Colonic mucosa (tissue), 4 donors: ENCODE results near the gene SCTR. TPM values are rescaled to one million over a fixed set of nuclear protein-coding genes. Genes with fewer than 3 reads are reported as not detected.

ENCODE experiments used
- DNase-seq: peaks from one replicate; pipeline ENCODE4 v3.0.0-alpha.2; 2020
- H3K27ac ChIP-seq: fragments of 200-600 bp; one replicate; pipeline ENCODE4 v1.8.0; 2021
- H3K27me3 ChIP-seq: fragments of 200-600 bp; one replicate; pipeline ENCODE4 v1.8.0; 2021
- H3K36me3 ChIP-seq: fragments of 200-600 bp; one replicate; pipeline ENCODE4 v1.8.0; 2021
- H3K4me1 ChIP-seq: fragments of 200-600 bp; one replicate; pipeline ENCODE4 v1.8.0; 2021; ENCODE audit warnings: mild to moderate bottlenecking
- H3K4me3 ChIP-seq: fragments of 200-600 bp; one replicate; pipeline ENCODE4 v1.8.0; 2021
- H3K9ac ChIP-seq, 2 donors: one replicate each; pipeline ENCODE4 v1.7.0; 2013; ENCODE audit warnings: control low read depth in 2 of 2, low read depth in 2 of 2, low read length in 2 of 2
- H3K9me3 ChIP-seq: fragments of 200-600 bp; one replicate; pipeline ENCODE4 v1.8.0; 2021
- intact Hi-C: fragments of 100-400 bp; cut with DNase I; formaldehyde crosslinking; loops from one replicate; pipeline ENCODE4 v1.14.1; 2022
- total RNA-seq, 2 donors: library from RNA; stranded (reverse); fragmentation: NEBNext Ultra II Directional in 1 of 2; extraction: Animal tissue kit (Norgen Biotek cat#: 25700) in 1 of 2; gene quantifications; one replicate each; pipeline ENCODE4 v1.2.1, GENCODE V29; 2021
- TF ChIP-seq, protein P1 (sequence below): fragments of 200-600 bp; IDR thresholded peaks from one replicate; pipeline ENCODE4 v1.8.0; 2022; ENCODE audit warnings: antibody characterized with exemption, mild to moderate bottlenecking
- donor health status: healthy.
- donor health status: DM: no; HTN: no; CAD: no.
- donor health status: DM: no; HTN: no; CAD: no.

The SCTR gene
- total RNA-seq, 2 donors from 2014 or later = 0.25 to 0.27 TPM

DNA sequence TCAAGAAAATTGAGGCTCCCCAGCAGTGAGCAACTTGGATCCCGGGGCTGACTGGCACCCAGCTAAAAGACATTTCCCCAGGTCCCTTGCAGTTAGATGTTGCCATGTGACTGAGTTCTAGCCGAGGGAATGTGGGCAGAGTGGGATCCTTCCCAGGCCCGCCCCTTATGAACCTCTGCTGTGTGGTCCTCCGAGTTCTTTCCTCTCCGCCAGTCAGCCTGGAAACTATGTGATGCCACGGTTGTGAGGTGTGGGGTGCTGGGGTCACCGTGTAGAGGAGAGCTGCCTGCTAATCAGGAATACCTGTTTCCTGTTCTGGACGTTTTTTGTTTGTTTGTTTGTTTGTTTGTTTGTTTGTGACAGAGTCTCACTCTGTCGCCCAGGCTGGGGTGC is 47.2 kb downstream of the SCTR start:
- TF ChIP-seq, protein P1, sequence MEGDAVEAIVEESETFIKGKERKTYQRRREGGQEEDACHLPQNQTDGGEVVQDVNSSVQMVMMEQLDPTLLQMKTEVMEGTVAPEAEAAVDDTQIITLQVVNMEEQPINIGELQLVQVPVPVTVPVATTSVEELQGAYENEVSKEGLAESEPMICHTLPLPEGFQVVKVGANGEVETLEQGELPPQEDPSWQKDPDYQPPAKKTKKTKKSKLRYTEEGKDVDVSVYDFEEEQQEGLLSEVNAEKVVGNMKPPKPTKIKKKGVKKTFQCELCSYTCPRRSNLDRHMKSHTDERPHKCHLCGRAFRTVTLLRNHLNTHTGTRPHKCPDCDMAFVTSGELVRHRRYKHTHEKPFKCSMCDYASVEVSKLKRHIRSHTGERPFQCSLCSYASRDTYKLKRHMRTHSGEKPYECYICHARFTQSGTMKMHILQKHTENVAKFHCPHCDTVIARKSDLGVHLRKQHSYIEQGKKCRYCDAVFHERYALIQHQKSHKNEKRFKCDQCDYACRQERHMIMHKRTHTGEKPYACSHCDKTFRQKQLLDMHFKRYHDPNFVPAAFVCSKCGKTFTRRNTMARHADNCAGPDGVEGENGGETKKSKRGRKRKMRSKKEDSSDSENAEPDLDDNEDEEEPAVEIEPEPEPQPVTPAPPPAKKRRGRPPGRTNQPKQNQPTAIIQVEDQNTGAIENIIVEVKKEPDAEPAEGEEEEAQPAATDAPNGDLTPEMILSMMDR = no peak
- H3K27ac ChIP-seq = no peak overlapping the region
- H3K4me1 ChIP-seq = no peaks in the 10 kb centered on the region
- no peak overlapping the region for H3K4me3 ChIP-seq
- no peaks in the 10 kb centered on the region for H3K9me3 ChIP-seq
- no peaks in the 10 kb centered on the region for H3K27me3 ChIP-seq
- DNase-seq = peak; percentile 13
- H3K9ac ChIP-seq = no peak overlapping the region
- no peaks in the 10 kb centered on the region for H3K36me3 ChIP-seq
- intact Hi-C loops = loop anchor here (2.0 to 5.0 kb wide), 2 partner anchors 55 to 70 kb away; no protein-coding TSS in a partner anchor

DNA sequence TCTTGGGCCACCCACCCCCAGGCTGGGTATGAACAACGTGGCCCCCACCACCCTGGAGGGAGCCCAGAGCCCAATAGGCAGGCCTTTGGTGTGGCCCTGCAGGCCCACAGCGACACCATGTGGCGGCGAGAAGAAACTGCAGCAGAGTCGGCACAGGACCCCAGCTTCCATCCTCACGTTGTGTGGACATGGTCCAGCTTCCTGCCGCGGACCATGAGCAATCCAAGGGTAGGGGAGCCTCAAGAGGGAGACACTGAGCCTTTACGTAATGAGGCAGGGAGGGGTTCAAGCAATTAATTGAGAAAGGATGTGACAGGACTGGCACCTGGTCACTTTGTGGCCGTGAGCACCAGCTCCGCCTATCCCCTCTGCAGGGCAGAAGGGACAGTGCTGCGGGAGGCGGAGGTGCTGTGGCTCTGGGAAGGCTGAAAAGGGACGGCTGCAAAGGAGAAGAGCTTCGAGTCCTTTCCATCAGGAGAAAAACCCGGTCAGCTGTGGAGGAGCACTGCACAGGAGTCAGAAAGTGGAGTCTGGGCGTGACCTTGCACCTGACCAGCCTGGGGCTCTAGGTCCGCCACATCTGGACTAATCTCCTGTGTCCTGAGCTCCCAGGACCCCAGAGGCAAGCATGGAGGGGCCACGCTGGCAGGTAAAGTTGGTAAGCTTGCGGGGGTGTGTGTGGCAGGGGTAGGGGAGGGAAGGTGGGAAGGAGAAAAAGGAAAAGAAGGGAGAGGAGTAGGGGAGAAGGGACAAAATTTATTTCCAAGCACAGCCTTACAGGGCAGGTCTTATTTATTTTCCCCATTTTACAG is 47.8 kb downstream of the SCTR start:
- TF ChIP-seq, protein P1 = peak; percentile 97
- H3K4me3 ChIP-seq = no peak overlapping the region
- intact Hi-C loops = loop anchor here (2.0 to 5.0 kb wide), 2 partner anchors 54 to 70 kb away; no protein-coding TSS in a partner anchor
- no peaks in the 10 kb centered on the region for H3K27me3 ChIP-seq
- no peak overlapping the region for H3K27ac ChIP-seq
- no peaks in the 10 kb centered on the region for H3K36me3 ChIP-seq
- peak; percentile 49 for DNase-seq
- peak overlapping the region in 1 of 2 donors; percentile 40 for H3K9ac ChIP-seq
- H3K4me1 ChIP-seq = no peaks in the 10 kb centered on the region
- H3K9me3 ChIP-seq = no peaks in the 10 kb centered on the region

DNA sequence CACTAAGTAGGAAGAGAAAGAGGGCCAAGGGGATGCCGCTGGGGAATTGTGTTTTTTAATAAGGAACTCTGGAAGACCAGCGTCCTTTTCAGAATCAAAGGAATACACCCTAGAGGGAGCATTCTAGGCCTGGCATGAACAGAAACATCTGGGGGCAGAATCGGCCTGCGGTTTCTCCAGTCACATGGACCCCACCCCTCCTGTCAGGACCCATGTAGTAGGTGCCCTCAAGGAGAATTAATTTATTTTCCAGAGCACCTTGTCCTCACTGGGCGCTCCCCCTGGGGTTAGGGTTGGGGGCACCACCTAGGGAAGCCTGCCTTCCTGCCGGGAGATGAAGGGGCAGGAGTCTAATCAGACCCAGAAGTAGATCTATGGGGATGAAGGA is 48.4 kb downstream of the SCTR start:
- H3K4me1 ChIP-seq = no peaks in the 10 kb centered on the region
- H3K27me3 ChIP-seq = no peaks in the 10 kb centered on the region
- intact Hi-C loops = loop anchor here (2.0 to 5.0 kb wide), 2 partner anchors 54 to 69 kb away; no protein-coding TSS in a partner anchor
- no peak overlapping the region for H3K27ac ChIP-seq
- no peak for DNase-seq
- H3K9me3 ChIP-seq = no peaks in the 10 kb centered on the region
- no peak overlapping the region for H3K9ac ChIP-seq
- TF ChIP-seq, protein P1 = no peak
- no peak overlapping the region for H3K4me3 ChIP-seq
- H3K36me3 ChIP-seq = no peaks in the 10 kb centered on the region

DNA sequence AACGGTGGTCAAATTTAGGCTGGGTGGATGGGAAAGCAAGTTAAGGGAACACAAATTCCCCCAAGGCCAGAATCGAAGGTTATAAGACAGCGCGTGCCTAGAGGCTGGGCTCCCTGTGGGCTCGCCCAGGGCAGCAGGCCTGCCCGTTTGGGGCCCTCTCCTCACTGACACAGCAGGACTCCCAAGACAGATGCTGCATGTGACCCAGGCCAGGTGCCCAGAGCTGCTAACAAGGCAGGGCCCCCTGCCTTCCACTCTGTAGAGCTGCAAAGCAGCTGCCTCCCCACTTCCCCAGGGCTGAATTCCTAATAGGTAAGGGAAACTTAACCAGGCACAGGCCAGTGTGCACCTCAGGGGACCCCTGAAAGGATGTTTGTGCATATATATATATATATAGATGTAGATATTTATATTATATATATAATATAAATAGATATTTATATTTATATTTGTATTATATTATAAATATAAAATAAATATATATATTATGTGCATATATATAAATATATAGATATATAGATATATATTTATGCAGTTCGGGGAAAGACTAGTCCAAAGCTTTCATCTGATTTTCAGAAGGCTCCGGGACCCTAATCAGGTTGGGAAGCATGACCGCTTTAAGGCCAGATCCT is 48.9 kb downstream of the SCTR start:
- TF ChIP-seq, protein P1 = no peak
- H3K27ac ChIP-seq = no peak overlapping the region
- no peaks in the 10 kb centered on the region for H3K36me3 ChIP-seq
- H3K4me3 ChIP-seq = no peak overlapping the region
- intact Hi-C loops = loop anchor here (5.0 kb wide), 1 partner anchor 53 kb away; no protein-coding TSS in a partner anchor
- DNase-seq = peak; percentile 17
- H3K4me1 ChIP-seq = no peaks in the 10 kb centered on the region
- H3K27me3 ChIP-seq = no peaks in the 10 kb centered on the region
- H3K9me3 ChIP-seq = no peaks in the 10 kb centered on the region
- H3K9ac ChIP-seq = no peak overlapping the region

DNA sequence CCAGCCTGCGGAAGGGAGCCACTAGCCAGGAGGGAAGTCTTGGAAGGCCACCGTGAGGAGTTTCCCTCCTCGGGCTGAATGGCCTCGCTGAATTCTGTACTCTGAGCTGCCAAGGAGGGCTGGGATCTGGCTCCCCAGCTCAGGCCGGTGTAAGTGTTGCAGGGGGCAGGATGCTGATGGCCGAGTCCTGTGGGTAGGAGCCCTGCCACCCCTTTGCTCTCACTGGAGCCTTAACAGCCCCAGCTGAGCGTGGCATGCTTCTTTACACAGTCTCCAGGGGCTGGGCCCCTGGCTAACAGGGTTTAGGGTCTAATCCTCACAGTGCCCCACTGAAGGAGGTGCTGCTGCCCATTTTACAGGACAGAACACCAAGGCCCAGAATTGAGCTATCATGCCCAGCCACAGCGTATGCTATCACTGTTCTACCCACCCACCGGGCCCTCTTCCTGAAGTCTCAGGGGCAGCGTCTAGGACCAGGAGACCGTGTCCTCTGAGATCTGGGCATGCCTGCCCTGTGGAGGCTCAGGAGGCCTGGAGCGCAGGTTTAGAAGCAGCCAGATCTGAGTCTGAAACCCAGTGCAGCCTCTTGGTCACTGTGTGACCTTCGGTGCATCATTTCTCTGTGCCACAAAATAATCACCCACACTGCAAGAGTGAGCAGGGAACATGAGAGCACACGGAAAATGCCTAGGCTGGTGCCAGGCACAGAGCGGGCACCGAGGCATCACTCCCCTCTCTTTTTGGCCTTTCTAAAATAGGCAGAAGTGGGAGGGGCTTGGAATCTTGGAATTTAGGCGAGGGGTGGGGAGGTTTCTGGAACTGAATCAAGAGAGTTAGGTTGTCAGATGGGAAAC is 49.7 kb downstream of the SCTR start:
- no peak overlapping the region for H3K27ac ChIP-seq
- intact Hi-C loops = loop anchor here (5.0 kb wide), 1 partner anchor 52 kb away; no protein-coding TSS in a partner anchor
- no peak overlapping the region for H3K9ac ChIP-seq
- no peaks in the 10 kb centered on the region for H3K4me1 ChIP-seq
- no peaks in the 10 kb centered on the region for H3K36me3 ChIP-seq
- TF ChIP-seq, protein P1 = no peak
- H3K4me3 ChIP-seq = no peak overlapping the region
- no peaks in the 10 kb centered on the region for H3K9me3 ChIP-seq
- H3K27me3 ChIP-seq = no peaks in the 10 kb centered on the region
- DNase-seq = no peak
